ENCODE results near the gene GOLGA7B.

GRCh38 chr10:97828721-97829120, 20.9 kb upstream of the GOLGA7B start:
- TF ChIP-seq CTCF (conservative IDR thresholded peaks at IDR 0.05) (no peak), EZH2 (IDR thresholded peaks at IDR 0.05; ENCODE audit: low read depth) (no peak)
